DOHH2 (cell line): ENCODE results near the gene CMKLR1.

ENCODE experiments used
- H3F3A ChIP-seq: fragments of 200-600 bp; sonication (generic), shearing (Covaris generic); 2 replicates; pipeline ENCODE4 v1.6.0; 2016; ENCODE audit warnings: antibody characterized with exemption, mild to moderate bottlenecking; ENCODE audit not compliant: control insufficient read depth, insufficient read depth
- H3K27ac ChIP-seq: fragments of 200-600 bp; sonication (generic); 2 replicates; pipeline ENCODE4 v1.5.1; 2014; ENCODE audit warnings: low read depth, mild to moderate bottlenecking, low read length, moderate library complexity
- H3K27me3 ChIP-seq: fragments of 200-600 bp; sonication (generic); 2 replicates; pipeline ENCODE4 v1.6.1; 2014; ENCODE audit warnings: mild to moderate bottlenecking, low read length, mixed read lengths; ENCODE audit not compliant: control insufficient read depth
- H3K36me3 ChIP-seq: fragments of 200-600 bp; sonication (generic); 2 replicates; pipeline ENCODE4 v1.6.1; 2014; ENCODE audit warnings: mild to moderate bottlenecking, low read length, moderate library complexity, mixed read lengths; ENCODE audit not compliant: control insufficient read depth
- H3K4me1 ChIP-seq: fragments of 200-600 bp; sonication (generic); 2 replicates; pipeline ENCODE4 v1.6.1; 2014; ENCODE audit warnings: mild to moderate bottlenecking, low read length, mixed read lengths; ENCODE audit not compliant: control insufficient read depth
- H3K4me2 ChIP-seq: fragments of 200-600 bp; sonication (generic); 2 replicates; pipeline ENCODE4 v1.6.0; 2014; ENCODE audit warnings: mild to moderate bottlenecking, low read length, moderate library complexity
- H3K4me3 ChIP-seq: fragments of 200-600 bp; sonication (generic); 2 replicates; pipeline ENCODE4 v1.5.1; 2014; ENCODE audit warnings: mild to moderate bottlenecking, low read length, mixed read lengths
- H3K79me2 ChIP-seq: fragments of 200-600 bp; sonication (generic); 2 replicates; pipeline ENCODE4 v1.6.1; 2014; ENCODE audit warnings: mild to moderate bottlenecking, low read length, mixed read lengths; ENCODE audit not compliant: control insufficient read depth
- H3K9me2 ChIP-seq: fragments of 200-600 bp; sonication (generic); replicated peaks from 2 replicates; pipeline ENCODE4 v1.6.1; 2014; ENCODE audit warnings: mild to moderate bottlenecking, low read length, mixed read lengths; ENCODE audit not compliant: control insufficient read depth
- H3K9me3 ChIP-seq: fragments of 200-600 bp; sonication (generic); 2 replicates; pipeline ENCODE4 v1.6.1; 2014; ENCODE audit warnings: antibody characterized with exemption, low read length, mixed read lengths; ENCODE audit not compliant: control insufficient read depth, insufficient read depth
- H4K20me1 ChIP-seq: fragments of 200-600 bp; sonication (generic); 2 replicates; pipeline ENCODE4 v1.6.0; 2014; ENCODE audit warnings: low read depth, mild to moderate bottlenecking, antibody characterized with exemption, low read length, moderate library complexity; ENCODE audit not compliant: control insufficient read depth, insufficient read depth
- EZH2phosphoT487 ChIP-seq: fragments of 200-600 bp; sonication (generic); IDR thresholded peaks from 2 replicates; pipeline ENCODE4 v1.6.1; 2017; ENCODE audit warnings: borderline replicate concordance, mild to moderate bottlenecking, antibody characterized with exemption, low read length, moderate library complexity, mixed read lengths
- TF ChIP-seq, protein P1 (sequence below): fragments of 200-600 bp; sonication (generic); IDR thresholded peaks from one replicate; pipeline ENCODE4 v1.5.1; 2014; ENCODE audit warnings: antibody characterized with exemption, mild to moderate bottlenecking, low read depth, low read length; ENCODE audit not compliant: poor library complexity, severe bottlenecking

Gene CMKLR1

DNA sequence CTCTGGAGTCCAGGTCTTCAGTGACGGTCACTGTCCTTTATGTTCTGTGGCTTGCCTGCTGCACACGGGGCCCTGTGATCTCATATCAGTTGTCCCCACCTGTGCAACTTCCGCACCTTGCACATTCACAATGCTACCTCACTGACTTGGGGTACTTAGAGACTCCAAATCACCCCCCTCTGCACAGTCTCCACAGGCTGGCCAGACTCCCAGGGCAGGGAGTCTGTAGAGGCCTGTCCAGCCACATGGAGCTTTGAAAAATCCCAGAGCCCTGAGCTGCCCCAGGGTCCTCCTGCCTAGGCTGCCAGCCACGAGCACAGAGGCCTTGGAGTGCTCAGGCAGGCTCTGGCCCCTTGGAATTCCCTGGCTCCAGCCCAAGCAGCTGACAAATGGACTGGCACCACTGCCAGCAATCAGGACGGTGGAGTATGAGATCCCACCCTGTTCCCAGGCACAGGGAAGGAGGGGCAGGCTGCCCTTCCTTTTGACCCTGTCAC, 26.4 kb downstream of the CMKLR1 start:
- no peaks in the 10 kb centered on the region for H3K9me2 ChIP-seq
- no peak for TF ChIP-seq EZH2phosphoT487
- TF ChIP-seq, protein P1, sequence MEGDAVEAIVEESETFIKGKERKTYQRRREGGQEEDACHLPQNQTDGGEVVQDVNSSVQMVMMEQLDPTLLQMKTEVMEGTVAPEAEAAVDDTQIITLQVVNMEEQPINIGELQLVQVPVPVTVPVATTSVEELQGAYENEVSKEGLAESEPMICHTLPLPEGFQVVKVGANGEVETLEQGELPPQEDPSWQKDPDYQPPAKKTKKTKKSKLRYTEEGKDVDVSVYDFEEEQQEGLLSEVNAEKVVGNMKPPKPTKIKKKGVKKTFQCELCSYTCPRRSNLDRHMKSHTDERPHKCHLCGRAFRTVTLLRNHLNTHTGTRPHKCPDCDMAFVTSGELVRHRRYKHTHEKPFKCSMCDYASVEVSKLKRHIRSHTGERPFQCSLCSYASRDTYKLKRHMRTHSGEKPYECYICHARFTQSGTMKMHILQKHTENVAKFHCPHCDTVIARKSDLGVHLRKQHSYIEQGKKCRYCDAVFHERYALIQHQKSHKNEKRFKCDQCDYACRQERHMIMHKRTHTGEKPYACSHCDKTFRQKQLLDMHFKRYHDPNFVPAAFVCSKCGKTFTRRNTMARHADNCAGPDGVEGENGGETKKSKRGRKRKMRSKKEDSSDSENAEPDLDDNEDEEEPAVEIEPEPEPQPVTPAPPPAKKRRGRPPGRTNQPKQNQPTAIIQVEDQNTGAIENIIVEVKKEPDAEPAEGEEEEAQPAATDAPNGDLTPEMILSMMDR = no peak
- no peaks in the 10 kb centered on the region for H4K20me1 ChIP-seq
- H3K4me2 ChIP-seq = no peak overlapping the region
- no peaks in the 10 kb centered on the region for H3K9me3 ChIP-seq
- no peaks in the 10 kb centered on the region for H3K36me3 ChIP-seq
- no peak overlapping the region for H3K27ac ChIP-seq
- H3K27me3 ChIP-seq = no peaks in the 10 kb centered on the region
- no peaks in the 10 kb centered on the region for H3K79me2 ChIP-seq
- H3K4me1 ChIP-seq = peaks cover 8% of the 10 kb centered on the region
- no peak overlapping the region for H3K4me3 ChIP-seq
- no peaks in the 10 kb centered on the region for H3F3A ChIP-seq

DNA sequence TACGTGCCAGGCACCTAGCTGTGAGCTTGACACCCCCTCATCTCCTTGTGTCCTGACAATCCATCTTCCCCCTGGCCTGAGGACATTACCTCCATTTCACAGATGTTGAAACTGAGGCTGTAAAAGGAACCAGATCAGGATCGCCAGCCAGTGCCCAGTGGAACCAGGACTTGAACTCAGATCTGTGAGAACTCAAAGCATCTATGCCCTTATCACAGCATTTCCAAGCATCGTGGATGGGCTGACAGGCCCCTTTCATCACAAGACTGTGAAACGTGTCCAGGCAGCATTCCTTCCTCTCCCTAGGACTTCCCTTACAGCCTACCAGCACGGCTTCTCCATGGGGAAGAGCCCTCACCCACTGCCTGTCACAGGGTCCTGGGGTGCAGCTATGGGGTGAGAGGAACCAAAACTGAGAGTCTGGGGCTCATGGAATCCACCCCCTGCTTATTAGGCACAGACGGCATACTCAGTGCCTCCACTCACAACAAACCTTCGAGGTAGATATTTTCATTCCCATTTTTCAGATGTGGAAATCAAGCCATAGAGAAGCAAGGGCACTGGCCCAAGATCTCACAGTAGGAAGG, 26.9 kb downstream of the CMKLR1 start:
- Histone ChIP-seq H3K4me1 (peaks cover 8% of the 10 kb centered on the region), H3K36me3 (no peaks in the 10 kb centered on the region), H3F3A (no peaks in the 10 kb centered on the region), H3K27ac (no peak overlapping the region), H4K20me1 (no peaks in the 10 kb centered on the region), H3K4me2 (no peak overlapping the region), H3K9me3 (no peaks in the 10 kb centered on the region), H3K27me3 (no peaks in the 10 kb centered on the region), H3K79me2 (no peaks in the 10 kb centered on the region), H3K4me3 (no peak overlapping the region), H3K9me2 (no peaks in the 10 kb centered on the region)
- TF ChIP-seq, protein P1 = no peak

DNA sequence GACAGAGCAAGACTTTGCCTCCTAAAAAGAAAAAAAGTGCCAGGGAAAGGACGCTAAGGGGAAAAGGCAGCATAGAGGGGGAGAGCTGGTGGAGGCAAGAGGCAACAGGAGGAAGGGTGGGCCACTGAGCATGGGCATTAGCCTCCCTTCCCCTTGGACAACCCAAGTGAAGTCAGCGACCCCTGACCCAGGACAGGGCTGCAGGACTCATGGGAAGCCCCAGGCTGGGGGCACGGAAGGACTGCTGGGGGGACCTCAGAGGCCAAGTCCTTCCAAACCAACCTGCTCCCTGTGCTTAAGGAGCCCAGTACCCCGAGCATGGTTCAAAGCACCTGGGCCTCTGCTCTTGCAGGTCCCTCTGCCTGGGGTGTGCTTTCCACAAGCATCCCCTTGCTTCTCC, 27.5 kb downstream of the CMKLR1 start:
- Histone ChIP-seq H3K4me2 (no peak overlapping the region), H3K4me3 (no peak overlapping the region), H3K9me3 (no peaks in the 10 kb centered on the region), H4K20me1 (no peaks in the 10 kb centered on the region), H3K27ac (no peak overlapping the region), H3K27me3 (no peaks in the 10 kb centered on the region), H3K4me1 (peaks cover 8% of the 10 kb centered on the region), H3K36me3 (no peaks in the 10 kb centered on the region), H3K9me2 (no peaks in the 10 kb centered on the region), H3K79me2 (no peaks in the 10 kb centered on the region), H3F3A (no peaks in the 10 kb centered on the region)
- TF ChIP-seq EZH2phosphoT487 = no peak
- TF ChIP-seq, protein P1 = no peak
